CD4-positive, CD25-positive, alpha-beta regulatory T cell (primary cell): ENCODE results near the gene AP4S1. TPM values are rescaled to one million over a fixed set of nuclear protein-coding genes. Genes with fewer than 3 reads are reported as not detected.

Experiments used
- polyA plus RNA-seq, 4 donors: library from polyadenylated mRNA; unstranded; fragments of 300-500 nt; fragmentation: Illumina TruSeq; gene quantifications; one replicate each; pipeline ENCODE4 v1.2.3, GENCODE V29; 2021
- total RNA-seq: library from RNA; stranded (reverse); gene quantifications from one replicate; pipeline ENCODE4 v1.2.3, GENCODE V29; 2022

Gene AP4S1
- total and polyA plus RNA-seq, 5 donors from 2014 or later, result 7.0 to 16.0 (median 8.1) TPM

Other genes starting within 250 kb of the AP4S1 start
- gene COCH, start 151.1 kb upstream of the AP4S1 start, total RNA-seq, result not detected
- gene COCH, start 151.1 kb upstream of the AP4S1 start, polyA plus RNA-seq, result 1 to 10 TPM in 2 of 4 donors, under 1 TPM in 1, not detected in 1; 0.74 to 2.1 (median 1.0) TPM
- gene STRN3, start 730 bp downstream of the AP4S1 start, total RNA-seq, result 27.1 TPM
- gene STRN3, start 730 bp downstream of the AP4S1 start, polyA plus RNA-seq, result 1 to 10 TPM; 3.5 to 6.2 (median 4.0) TPM
- gene HECTD1, start 182.1 kb downstream of the AP4S1 start, total RNA-seq, result 172 TPM
- 10 to 100 TPM; 25.3 to 29.3 (median 27.0) TPM for gene HECTD1, start 182.1 kb downstream of the AP4S1 start, polyA plus RNA-seq